ENCODE data around the gene PIGL. TPM values are rescaled to one million over a fixed set of nuclear protein-coding genes. Genes with fewer than 3 reads are reported as not detected.

The PIGL gene
- total RNA-seq, 1 experiment from 2014 or later = 59.2 TPM

DNA sequence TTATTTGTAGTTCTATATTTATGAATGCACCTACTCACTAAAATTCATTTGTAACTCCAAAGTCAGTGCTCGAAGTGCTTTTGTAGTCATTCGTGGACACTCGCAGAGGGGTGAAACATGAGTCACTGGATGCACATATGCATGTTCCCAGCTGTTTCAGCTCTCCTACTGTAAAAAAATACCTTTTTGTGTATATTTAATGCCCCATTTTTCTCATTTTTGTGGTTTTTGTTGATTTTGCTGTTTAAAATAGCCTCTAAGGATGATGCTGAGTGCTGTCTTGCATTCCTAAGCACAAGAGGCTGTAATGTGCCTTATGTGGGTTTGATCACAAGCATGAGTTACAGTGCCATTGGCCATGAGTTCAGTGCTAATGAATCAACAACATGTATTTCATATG lies 105.6 kb downstream of the PIGL start:
- BruUV-seq (replicated peaks) = no TSS peak
- no peaks in the 10 kb centered on the region for H3K9me2 ChIP-seq (ENCODE audit: insufficient read depth)
- no peak overlapping the region for H3K4me2 ChIP-seq
- no peaks in the 10 kb centered on the region for H3F3A ChIP-seq (ENCODE audit: insufficient read depth, low read depth)
- H2AFZ ChIP-seq = no peak overlapping the region
- no peak overlapping the region for H3K4me3 ChIP-seq
- no peak for TF ChIP-seq EZH2 (IDR thresholded peaks at IDR 0.05; ENCODE audit: low read depth)
- TF ChIP-seq, protein P1, sequence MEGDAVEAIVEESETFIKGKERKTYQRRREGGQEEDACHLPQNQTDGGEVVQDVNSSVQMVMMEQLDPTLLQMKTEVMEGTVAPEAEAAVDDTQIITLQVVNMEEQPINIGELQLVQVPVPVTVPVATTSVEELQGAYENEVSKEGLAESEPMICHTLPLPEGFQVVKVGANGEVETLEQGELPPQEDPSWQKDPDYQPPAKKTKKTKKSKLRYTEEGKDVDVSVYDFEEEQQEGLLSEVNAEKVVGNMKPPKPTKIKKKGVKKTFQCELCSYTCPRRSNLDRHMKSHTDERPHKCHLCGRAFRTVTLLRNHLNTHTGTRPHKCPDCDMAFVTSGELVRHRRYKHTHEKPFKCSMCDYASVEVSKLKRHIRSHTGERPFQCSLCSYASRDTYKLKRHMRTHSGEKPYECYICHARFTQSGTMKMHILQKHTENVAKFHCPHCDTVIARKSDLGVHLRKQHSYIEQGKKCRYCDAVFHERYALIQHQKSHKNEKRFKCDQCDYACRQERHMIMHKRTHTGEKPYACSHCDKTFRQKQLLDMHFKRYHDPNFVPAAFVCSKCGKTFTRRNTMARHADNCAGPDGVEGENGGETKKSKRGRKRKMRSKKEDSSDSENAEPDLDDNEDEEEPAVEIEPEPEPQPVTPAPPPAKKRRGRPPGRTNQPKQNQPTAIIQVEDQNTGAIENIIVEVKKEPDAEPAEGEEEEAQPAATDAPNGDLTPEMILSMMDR (conservative IDR thresholded peaks at IDR 0.05) = no peak
- no peak overlapping the region for H3K27ac ChIP-seq
- no peak for DNase-seq
- no peaks in the 10 kb centered on the region for H3K36me3 ChIP-seq (ENCODE audit: low read depth)
- H3K27me3 ChIP-seq (ENCODE audit: insufficient read depth, low read depth) = no peaks in the 10 kb centered on the region
- no peaks in the 10 kb centered on the region for H4K20me1 ChIP-seq (ENCODE audit: insufficient read depth)
- CTCF ChIA-PET = no interaction called here
- POLR2A ChIA-PET (ENCODE audit: unreplicated experiment) = no interaction called here
- no peaks in the 10 kb centered on the region for H3K9me3 ChIP-seq (ENCODE audit: insufficient read depth, low read depth)
- no peaks in the 10 kb centered on the region for H3K79me2 ChIP-seq (ENCODE audit: low read depth)
- intact Hi-C loops (cut with micrococcal nuclease; ENCODE audit: unreplicated experiment) = no loop called here
- no peaks in the 10 kb centered on the region for H3K4me1 ChIP-seq (replicated peaks; ENCODE audit: insufficient read depth)

DNA sequence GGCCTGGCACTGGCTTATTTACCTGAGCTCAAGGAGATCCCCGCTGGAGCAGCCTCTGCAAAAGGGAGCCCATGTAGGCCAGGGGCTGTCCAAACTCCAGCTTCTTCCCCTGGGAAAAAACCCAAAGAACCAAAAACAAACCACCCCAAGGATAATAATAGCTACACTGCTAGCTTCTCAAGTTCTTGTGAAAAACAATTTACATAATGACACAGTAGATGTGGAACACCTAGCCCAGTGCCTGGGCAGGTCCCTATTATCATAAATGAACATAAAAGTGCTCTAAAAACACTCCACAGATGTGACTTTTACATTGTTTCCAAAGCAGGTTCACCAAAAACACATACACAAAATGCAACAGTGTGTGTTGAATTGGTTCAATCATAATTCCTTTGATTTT lies 109.0 kb downstream of the PIGL start:
- CTCF ChIA-PET = interaction anchor here (0.8 kb wide), 1 partner anchor 40 kb away, joined by 3 read pairs; no protein-coding TSS in a partner anchor
- peaks cover 17% of the 10 kb centered on the region for H3K4me1 ChIP-seq (replicated peaks; ENCODE audit: insufficient read depth)
- H2AFZ ChIP-seq = no peak overlapping the region
- no peaks in the 10 kb centered on the region for H3K36me3 ChIP-seq (ENCODE audit: low read depth)
- peaks cover 8% of the 10 kb centered on the region; the same call in 1 of the 2 replicates for H3F3A ChIP-seq (ENCODE audit: insufficient read depth, low read depth)
- H3K4me2 ChIP-seq = no peak overlapping the region
- no peaks in the 10 kb centered on the region for H4K20me1 ChIP-seq (ENCODE audit: insufficient read depth)
- no peaks in the 10 kb centered on the region for H3K27me3 ChIP-seq (ENCODE audit: insufficient read depth, low read depth)
- H3K79me2 ChIP-seq (ENCODE audit: low read depth) = no peaks in the 10 kb centered on the region
- BruUV-seq (replicated peaks) = no TSS peak
- POLR2A ChIA-PET (ENCODE audit: unreplicated experiment) = no interaction called here
- TF ChIP-seq EZH2 (IDR thresholded peaks at IDR 0.05; ENCODE audit: low read depth) = no peak
- TF ChIP-seq, protein P1 (conservative IDR thresholded peaks at IDR 0.05) = no peak
- no peaks in the 10 kb centered on the region for H3K9me3 ChIP-seq (ENCODE audit: insufficient read depth, low read depth)
- no peaks in the 10 kb centered on the region for H3K9me2 ChIP-seq (ENCODE audit: insufficient read depth)
- no peak for DNase-seq
- H3K4me3 ChIP-seq = no peak overlapping the region
- intact Hi-C loops (cut with micrococcal nuclease; ENCODE audit: unreplicated experiment) = no loop called here
- no peak overlapping the region for H3K27ac ChIP-seq

DNA sequence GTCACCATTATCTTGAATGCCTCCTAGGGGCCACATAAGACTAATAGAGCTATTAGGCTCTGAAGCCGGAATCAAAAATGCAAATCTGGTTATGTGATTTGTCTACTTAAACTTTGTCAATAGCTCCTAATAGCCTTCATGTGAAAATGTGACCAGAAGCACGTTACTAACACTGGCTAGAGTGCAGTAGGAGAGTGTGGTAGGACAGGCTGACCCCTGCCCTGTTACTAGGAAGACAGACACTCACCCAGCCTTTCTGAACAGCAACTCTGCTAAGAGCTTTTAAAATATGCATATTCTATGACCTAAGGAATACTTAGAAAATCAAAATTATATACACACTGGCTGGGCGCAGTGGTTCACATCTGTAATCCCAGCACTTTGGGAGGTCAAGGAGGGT lies 110.0 kb downstream of the PIGL start:
- Histone ChIP-seq H3K4me1 (replicated peaks; ENCODE audit: insufficient read depth) (peaks cover 17% of the 10 kb centered on the region), H3K4me3 (no peak overlapping the region), H3K9me3 (ENCODE audit: insufficient read depth, low read depth) (no peaks in the 10 kb centered on the region), H3K27ac (no peak overlapping the region), H3K36me3 (ENCODE audit: low read depth) (no peaks in the 10 kb centered on the region), H3K9me2 (ENCODE audit: insufficient read depth) (no peaks in the 10 kb centered on the region), H4K20me1 (ENCODE audit: insufficient read depth) (no peaks in the 10 kb centered on the region), H3F3A (ENCODE audit: insufficient read depth, low read depth) (peaks cover 8% of the 10 kb centered on the region; the same call in 1 of the 2 replicates), H3K79me2 (ENCODE audit: low read depth) (no peaks in the 10 kb centered on the region), H2AFZ (no peak overlapping the region), H3K27me3 (ENCODE audit: insufficient read depth, low read depth) (no peaks in the 10 kb centered on the region), H3K4me2 (no peak overlapping the region)
- TF ChIP-seq, protein P1 (conservative IDR thresholded peaks at IDR 0.05) = no peak
- no peak for TF ChIP-seq EZH2 (IDR thresholded peaks at IDR 0.05; ENCODE audit: low read depth)
- no peak for DNase-seq
- intact Hi-C loops (cut with micrococcal nuclease; ENCODE audit: unreplicated experiment) = no loop called here
- POLR2A ChIA-PET (ENCODE audit: unreplicated experiment) = interaction anchor here (0.6 kb wide), 1 partner anchor 289 kb away, joined by 4 read pairs; no protein-coding TSS in a partner anchor
- CTCF ChIA-PET = interaction anchor here (1.1 kb wide), 1 partner anchor 41 kb away, joined by 3 read pairs; no protein-coding TSS in a partner anchor
- BruUV-seq (replicated peaks) = no TSS peak

Data from PC-9 (cell line).